ENCODE results near the gene FGA.

The FGA gene

GRCh38 chr4:154545689-154546088 lies 44.9 kb downstream of the FGA start:
- TF ChIP-seq YY1 (IDR thresholded peaks at IDR 0.05; ENCODE audit: low read depth) (no peak), TCF12 (IDR thresholded peaks at IDR 0.05; ENCODE audit: low read depth) (no peak), ZBTB7A (IDR thresholded peaks at IDR 0.05; ENCODE audit: low read depth) (no peak), TAF1 (IDR thresholded peaks at IDR 0.05; ENCODE audit: low read depth) (no peak), RAD21 (IDR thresholded peaks at IDR 0.05; ENCODE audit: low read depth) (no peak), CREB1 (IDR thresholded peaks at IDR 0.05; ENCODE audit: low read depth) (no peak), MAX (IDR thresholded peaks at IDR 0.05) (no peak), USF1 (IDR thresholded peaks at IDR 0.05) (no peak)
- TF ChIP-seq, protein P1, sequence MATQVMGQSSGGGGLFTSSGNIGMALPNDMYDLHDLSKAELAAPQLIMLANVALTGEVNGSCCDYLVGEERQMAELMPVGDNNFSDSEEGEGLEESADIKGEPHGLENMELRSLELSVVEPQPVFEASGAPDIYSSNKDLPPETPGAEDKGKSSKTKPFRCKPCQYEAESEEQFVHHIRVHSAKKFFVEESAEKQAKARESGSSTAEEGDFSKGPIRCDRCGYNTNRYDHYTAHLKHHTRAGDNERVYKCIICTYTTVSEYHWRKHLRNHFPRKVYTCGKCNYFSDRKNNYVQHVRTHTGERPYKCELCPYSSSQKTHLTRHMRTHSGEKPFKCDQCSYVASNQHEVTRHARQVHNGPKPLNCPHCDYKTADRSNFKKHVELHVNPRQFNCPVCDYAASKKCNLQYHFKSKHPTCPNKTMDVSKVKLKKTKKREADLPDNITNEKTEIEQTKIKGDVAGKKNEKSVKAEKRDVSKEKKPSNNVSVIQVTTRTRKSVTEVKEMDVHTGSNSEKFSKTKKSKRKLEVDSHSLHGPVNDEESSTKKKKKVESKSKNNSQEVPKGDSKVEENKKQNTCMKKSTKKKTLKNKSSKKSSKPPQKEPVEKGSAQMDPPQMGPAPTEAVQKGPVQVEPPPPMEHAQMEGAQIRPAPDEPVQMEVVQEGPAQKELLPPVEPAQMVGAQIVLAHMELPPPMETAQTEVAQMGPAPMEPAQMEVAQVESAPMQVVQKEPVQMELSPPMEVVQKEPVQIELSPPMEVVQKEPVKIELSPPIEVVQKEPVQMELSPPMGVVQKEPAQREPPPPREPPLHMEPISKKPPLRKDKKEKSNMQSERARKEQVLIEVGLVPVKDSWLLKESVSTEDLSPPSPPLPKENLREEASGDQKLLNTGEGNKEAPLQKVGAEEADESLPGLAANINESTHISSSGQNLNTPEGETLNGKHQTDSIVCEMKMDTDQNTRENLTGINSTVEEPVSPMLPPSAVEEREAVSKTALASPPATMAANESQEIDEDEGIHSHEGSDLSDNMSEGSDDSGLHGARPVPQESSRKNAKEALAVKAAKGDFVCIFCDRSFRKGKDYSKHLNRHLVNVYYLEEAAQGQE (IDR thresholded peaks at IDR 0.05; ENCODE audit: low read depth): no peak

- no peak for TF ChIP-seq ZBTB7A (IDR thresholded peaks at IDR 0.05; ENCODE audit: low read depth)
- no peak for TF ChIP-seq YY1 (IDR thresholded peaks at IDR 0.05; ENCODE audit: low read depth)
- TF ChIP-seq, protein P1 (IDR thresholded peaks at IDR 0.05; ENCODE audit: low read depth): no peak
- TF ChIP-seq TEAD4 (IDR thresholded peaks at IDR 0.05): no peak
- TF ChIP-seq NFIC (IDR thresholded peaks at IDR 0.05): no peak
- TF ChIP-seq TAF1 (IDR thresholded peaks at IDR 0.05; ENCODE audit: low read depth): no peak
- no peak for TF ChIP-seq TCF12 (IDR thresholded peaks at IDR 0.05; ENCODE audit: low read depth)
- no peak for TF ChIP-seq CEBPB (IDR thresholded peaks at IDR 0.05)
- TF ChIP-seq CREB1 (IDR thresholded peaks at IDR 0.05; ENCODE audit: low read depth): no peak
- no peak for TF ChIP-seq FOXM1 (IDR thresholded peaks at IDR 0.05; ENCODE audit: borderline replicate concordance, low read depth)
Observed at GRCh38 chr4:154542271-154542879, 48.2 kb downstream of the FGA start.
